Endothelial cell of umbilical vein (primary cell): ENCODE data around the gene DMXL2.

ENCODE experiments used
- CTCF ChIP-seq, 2 donors: IDR thresholded peaks; 1 replicate in 1 of 2; 2 replicates in 1 of 2; pipeline ENCODE4 v1.5.1; 2011; ENCODE audit warnings: low read length in 2 of 2, mild to moderate bottlenecking in 2 of 2, moderate library complexity in 2 of 2, control low read depth in 1 of 2, inconsistent platforms in 1 of 2, low read depth in 1 of 2; ENCODE audit not compliant: insufficient read depth in 1 of 2; ENCODE audit errors: extremely low read depth in 1 of 2
- EZH2 ChIP-seq: IDR thresholded peaks from 2 replicates; pipeline ENCODE4 v1.6.1; 2012; ENCODE audit warnings: borderline replicate concordance, low read depth, mild to moderate bottlenecking, moderate library complexity, low read length, inconsistent platforms; ENCODE audit not compliant: severe bottlenecking
- FOS ChIP-seq: IDR thresholded peaks from 2 replicates; pipeline ENCODE4 v1.6.1; 2011; ENCODE audit warnings: mild to moderate bottlenecking, low read length, moderate library complexity, borderline replicate concordance; ENCODE audit not compliant: insufficient read depth
- GATA2 ChIP-seq: IDR thresholded peaks from 2 replicates; pipeline ENCODE4 v1.7.0; 2011; ENCODE audit warnings: low read depth, mild to moderate bottlenecking, moderate library complexity, mixed read lengths, low read length; ENCODE audit not compliant: insufficient read length, insufficient read depth
- JUN ChIP-seq: IDR thresholded peaks from 2 replicates; pipeline ENCODE4 v1.6.1; 2011; ENCODE audit warnings: borderline replicate concordance, low read depth; ENCODE audit not compliant: insufficient read length, insufficient read depth
- MYC ChIP-seq: IDR thresholded peaks from one replicate; pipeline ENCODE4 v1.6.1; 2011; ENCODE audit warnings: mild to moderate bottlenecking, low read depth, low read length
- POLR2A ChIP-seq: IDR thresholded peaks from 2 replicates; pipeline ENCODE4 v1.6.1; 2012; ENCODE audit warnings: low read depth, mild to moderate bottlenecking, control low read depth, low read length
- POLR2AphosphoS5 ChIP-seq: IDR thresholded peaks from 2 replicates; pipeline ENCODE4 v1.6.1; 2012; ENCODE audit warnings: low read depth, mild to moderate bottlenecking, control low read depth, low read length, moderate library complexity; ENCODE audit not compliant: insufficient read depth
- TF ChIP-seq, protein P1 (sequence below): IDR thresholded peaks from 2 replicates; pipeline ENCODE4 v1.6.1; 2011; ENCODE audit not compliant: insufficient read depth, insufficient read length

GRCh38 chr15:51483520-51483919 lies 139.1 kb downstream of the DMXL2 start:
- no peak for TF ChIP-seq CTCF (IDR thresholded peaks at IDR 0.05; ENCODE audit: extremely low read depth in 1 of 2, insufficient read depth in 1 of 2, low read depth in 1 of 2, low read length in 2 of 2)
- TF ChIP-seq POLR2AphosphoS5: no peak
- no peak for TF ChIP-seq POLR2A
- TF ChIP-seq JUN: no peak
- TF ChIP-seq, protein P1, sequence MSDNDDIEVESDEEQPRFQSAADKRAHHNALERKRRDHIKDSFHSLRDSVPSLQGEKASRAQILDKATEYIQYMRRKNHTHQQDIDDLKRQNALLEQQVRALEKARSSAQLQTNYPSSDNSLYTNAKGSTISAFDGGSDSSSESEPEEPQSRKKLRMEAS: no peak
- TF ChIP-seq EZH2: no peak
- TF ChIP-seq GATA2: no peak
- no peak for TF ChIP-seq MYC
- no peak for TF ChIP-seq FOS
